Osteocyte (in vitro differentiated cells): ENCODE results near the gene ANO6. TPM values are rescaled to one million over a fixed set of nuclear protein-coding genes. Genes with fewer than 3 reads are reported as not detected.

ENCODE experiments used
- DNase-seq: peaks from one replicate; pipeline ENCODE4 v3.0.0; 2021; ENCODE audit warnings: mixed read lengths; ENCODE audit not compliant: unreplicated experiment; ENCODE audit errors: extremely low spot score
- H3K27ac Mint-ChIP-seq: one replicate; pipeline ENCODE4 v1.8.0; 2021; ENCODE audit warnings: mild to moderate bottlenecking, mixed read lengths; ENCODE audit not compliant: unreplicated experiment
- H3K27me3 Mint-ChIP-seq: one replicate; pipeline ENCODE4 v1.8.0; 2021; ENCODE audit warnings: mixed read lengths; ENCODE audit not compliant: unreplicated experiment
- H3K36me3 Mint-ChIP-seq: one replicate; pipeline ENCODE4 v1.8.0; 2021; ENCODE audit warnings: mixed read lengths; ENCODE audit not compliant: unreplicated experiment
- H3K4me1 Mint-ChIP-seq: one replicate; pipeline ENCODE4 v1.8.0; 2021; ENCODE audit warnings: mixed read lengths; ENCODE audit not compliant: unreplicated experiment
- H3K4me3 Mint-ChIP-seq: one replicate; pipeline ENCODE4 v1.8.0; 2021; ENCODE audit warnings: mild to moderate bottlenecking, moderate library complexity, mixed read lengths; ENCODE audit not compliant: unreplicated experiment
- H3K9me3 Mint-ChIP-seq: one replicate; pipeline ENCODE4 v1.8.0; 2021; ENCODE audit warnings: mixed read lengths; ENCODE audit not compliant: unreplicated experiment
- CTCF ChIP-seq: fragments of 200-600 bp; sonication (generic); IDR thresholded peaks from 2 replicates; pipeline ENCODE4 v1.5.0; 2021; ENCODE audit warnings: antibody characterized with exemption, mild to moderate bottlenecking, moderate library complexity
- total RNA-seq: library from RNA; stranded (reverse); gene quantifications from 2 replicates; pipeline ENCODE4 v1.2.1, GENCODE V29; 2021

The ANO6 gene
- total RNA-seq, 1 donor from 2014 or later = 65.5 TPM

- Mint-ChIP-seq H3K4me1 (peaks cover 20% of the 10 kb centered on the region), H3K36me3 (peaks cover 4% of the 10 kb centered on the region), H3K9me3 (peaks cover 5% of the 10 kb centered on the region), H3K27ac (no peak overlapping the region), H3K27me3 (no peaks in the 10 kb centered on the region), H3K4me3 (no peak overlapping the region)
- no peak for TF ChIP-seq CTCF
- DNase-seq = no peak
Observed at GRCh38 chr12:45242180-45242579, 26.3 kb downstream of the ANO6 start.

DNA sequence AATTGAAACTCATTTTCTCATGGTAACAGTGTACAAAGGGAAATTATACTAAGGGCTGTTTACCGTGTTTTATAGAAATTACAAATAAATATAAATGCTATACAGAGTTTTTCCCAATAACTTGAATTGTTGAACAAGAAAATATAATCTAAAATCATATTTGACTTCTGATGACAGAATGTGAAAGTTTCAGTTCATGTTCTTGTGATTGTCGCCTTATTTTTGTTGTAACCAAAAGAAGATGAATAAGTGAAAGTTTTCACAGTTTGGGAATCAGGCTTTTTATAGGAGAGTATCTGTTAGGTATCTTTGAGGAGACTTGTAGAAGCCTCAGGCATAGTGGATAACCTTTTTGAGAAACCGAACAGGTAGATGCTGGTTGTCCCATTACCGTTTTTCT lies 28.1 kb downstream of the ANO6 start:
- Mint-ChIP-seq H3K4me1 (peaks cover 20% of the 10 kb centered on the region), H3K36me3 (no peaks in the 10 kb centered on the region), H3K27ac (peak overlapping the region; percentile 68), H3K9me3 (peaks cover 5% of the 10 kb centered on the region), H3K27me3 (no peaks in the 10 kb centered on the region), H3K4me3 (no peak overlapping the region)
- no peak for DNase-seq
- TF ChIP-seq CTCF = no peak

GRCh38 chr12:45244561-45245343 lies 28.9 kb downstream of the ANO6 start:
- H3K9me3 Mint-ChIP-seq = peaks cover 5% of the 10 kb centered on the region
- no peak for DNase-seq
- peak overlapping the region; percentile 68 for H3K27ac Mint-ChIP-seq
- peaks cover 20% of the 10 kb centered on the region for H3K4me1 Mint-ChIP-seq
- H3K27me3 Mint-ChIP-seq = no peaks in the 10 kb centered on the region
- TF ChIP-seq CTCF = no peak
- H3K36me3 Mint-ChIP-seq = no peaks in the 10 kb centered on the region
- peak overlapping the region; percentile 40 for H3K4me3 Mint-ChIP-seq

DNA sequence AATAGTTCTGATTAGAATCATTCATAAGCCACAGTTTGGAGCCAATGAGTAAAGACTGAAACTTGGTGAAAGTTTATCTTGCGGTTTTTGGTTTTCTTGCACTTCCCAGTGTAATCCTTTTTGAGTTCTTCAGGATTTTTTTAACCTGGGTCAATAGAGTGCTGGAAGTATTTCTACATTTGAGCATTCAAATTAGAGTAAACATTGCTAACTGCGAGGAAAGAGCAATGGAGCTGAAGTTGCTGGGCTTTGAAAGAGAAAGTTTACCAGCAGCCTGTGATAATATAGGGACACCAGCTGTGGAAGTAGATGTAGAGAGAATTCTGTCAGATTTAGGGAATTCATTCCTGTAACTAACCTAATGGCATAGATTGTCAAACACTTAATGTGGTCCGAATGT lies 30.3 kb downstream of the ANO6 start:
- H3K27me3 Mint-ChIP-seq = no peaks in the 10 kb centered on the region
- no peak overlapping the region for H3K4me3 Mint-ChIP-seq
- no peak for TF ChIP-seq CTCF
- peaks cover under 1% of the 10 kb centered on the region for H3K9me3 Mint-ChIP-seq
- peaks cover 15% of the 10 kb centered on the region for H3K4me1 Mint-ChIP-seq
- no peak for DNase-seq
- H3K36me3 Mint-ChIP-seq = no peaks in the 10 kb centered on the region
- no peak overlapping the region for H3K27ac Mint-ChIP-seq

- peaks cover 15% of the 10 kb centered on the region for H3K4me1 Mint-ChIP-seq
- H3K27me3 Mint-ChIP-seq = no peaks in the 10 kb centered on the region
- H3K27ac Mint-ChIP-seq = no peak overlapping the region
- no peak for TF ChIP-seq CTCF
- DNase-seq = no peak
- H3K36me3 Mint-ChIP-seq = no peaks in the 10 kb centered on the region
- no peaks in the 10 kb centered on the region for H3K9me3 Mint-ChIP-seq
- H3K4me3 Mint-ChIP-seq = no peak overlapping the region
Observed at GRCh38 chr12:45247589-45247988, 31.7 kb downstream of the ANO6 start.
